HG02973 (cell line): ENCODE data around the gene ATP6V1G2.
"Not testable (repeated sequence)": the region's sequence is repeated elsewhere in the genome, so short reads cannot be mapped to it uniquely, and the experiment has no call there.

ENCODE experiments used
- ATAC-seq: cut with Tn5 transposase; IDR thresholded peaks from one replicate; pipeline ENCODE4 v1.9.1; 2021; ENCODE audit warnings: moderate library complexity; ENCODE audit not compliant: unreplicated experiment

Gene ATP6V1G2

DNA sequence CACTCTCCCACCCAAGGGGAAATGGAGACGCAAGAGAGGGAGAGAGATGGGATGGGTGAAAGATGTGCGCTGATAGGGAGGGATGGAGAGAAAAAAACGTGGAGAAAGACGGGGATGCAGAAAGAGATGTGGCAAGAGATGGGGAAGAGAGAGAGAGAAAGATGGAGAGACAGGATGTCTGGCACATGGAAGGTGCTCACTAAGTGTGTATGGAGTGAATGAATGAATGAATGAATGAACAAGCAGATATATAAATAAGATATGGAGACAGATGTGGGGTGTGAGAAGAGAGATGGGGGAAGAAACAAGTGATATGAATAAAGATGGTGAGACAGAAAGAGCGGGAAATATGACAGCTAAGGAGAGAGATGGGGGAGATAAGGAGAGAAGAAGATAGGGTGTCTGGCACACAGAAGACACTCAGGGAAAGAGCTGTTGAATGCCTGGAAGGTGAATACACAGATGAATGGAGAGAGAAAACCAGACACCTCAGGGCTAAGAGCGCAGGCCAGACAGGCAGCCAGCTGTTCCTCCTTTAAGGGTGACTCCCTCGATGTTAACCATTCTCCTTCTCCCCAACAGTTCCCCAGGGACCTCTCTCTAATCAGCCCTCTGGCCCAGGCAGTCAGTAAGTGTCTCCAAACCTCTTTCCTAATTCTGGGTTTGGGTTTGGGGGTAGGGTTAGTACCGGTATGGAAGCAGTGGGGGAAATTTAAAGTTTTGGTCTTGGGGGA is 29.7 kb upstream of the ATP6V1G2 start:
- no peak for ATAC-seq

DNA sequence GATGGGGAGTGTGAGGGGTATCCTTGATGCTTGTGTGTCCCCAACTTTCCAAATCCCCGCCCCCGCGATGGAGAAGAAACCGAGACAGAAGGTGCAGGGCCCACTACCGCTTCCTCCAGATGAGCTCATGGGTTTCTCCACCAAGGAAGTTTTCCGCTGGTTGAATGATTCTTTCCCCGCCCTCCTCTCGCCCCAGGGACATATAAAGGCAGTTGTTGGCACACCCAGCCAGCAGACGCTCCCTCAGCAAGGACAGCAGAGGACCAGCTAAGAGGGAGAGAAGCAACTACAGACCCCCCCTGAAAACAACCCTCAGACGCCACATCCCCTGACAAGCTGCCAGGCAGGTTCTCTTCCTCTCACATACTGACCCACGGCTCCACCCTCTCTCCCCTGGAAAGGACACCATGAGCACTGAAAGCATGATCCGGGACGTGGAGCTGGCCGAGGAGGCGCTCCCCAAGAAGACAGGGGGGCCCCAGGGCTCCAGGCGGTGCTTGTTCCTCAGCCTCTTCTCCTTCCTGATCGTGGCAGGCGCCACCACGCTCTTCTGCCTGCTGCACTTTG is 29.0 kb upstream of the ATP6V1G2 start, which contains the start of gene TNF:
TSS of gene TNF (plus strand) at position 231 of the 567 bp plus-strand sequence. CDS start at position 408, 177 bp downstream.
- no peak for ATAC-seq

DNA sequence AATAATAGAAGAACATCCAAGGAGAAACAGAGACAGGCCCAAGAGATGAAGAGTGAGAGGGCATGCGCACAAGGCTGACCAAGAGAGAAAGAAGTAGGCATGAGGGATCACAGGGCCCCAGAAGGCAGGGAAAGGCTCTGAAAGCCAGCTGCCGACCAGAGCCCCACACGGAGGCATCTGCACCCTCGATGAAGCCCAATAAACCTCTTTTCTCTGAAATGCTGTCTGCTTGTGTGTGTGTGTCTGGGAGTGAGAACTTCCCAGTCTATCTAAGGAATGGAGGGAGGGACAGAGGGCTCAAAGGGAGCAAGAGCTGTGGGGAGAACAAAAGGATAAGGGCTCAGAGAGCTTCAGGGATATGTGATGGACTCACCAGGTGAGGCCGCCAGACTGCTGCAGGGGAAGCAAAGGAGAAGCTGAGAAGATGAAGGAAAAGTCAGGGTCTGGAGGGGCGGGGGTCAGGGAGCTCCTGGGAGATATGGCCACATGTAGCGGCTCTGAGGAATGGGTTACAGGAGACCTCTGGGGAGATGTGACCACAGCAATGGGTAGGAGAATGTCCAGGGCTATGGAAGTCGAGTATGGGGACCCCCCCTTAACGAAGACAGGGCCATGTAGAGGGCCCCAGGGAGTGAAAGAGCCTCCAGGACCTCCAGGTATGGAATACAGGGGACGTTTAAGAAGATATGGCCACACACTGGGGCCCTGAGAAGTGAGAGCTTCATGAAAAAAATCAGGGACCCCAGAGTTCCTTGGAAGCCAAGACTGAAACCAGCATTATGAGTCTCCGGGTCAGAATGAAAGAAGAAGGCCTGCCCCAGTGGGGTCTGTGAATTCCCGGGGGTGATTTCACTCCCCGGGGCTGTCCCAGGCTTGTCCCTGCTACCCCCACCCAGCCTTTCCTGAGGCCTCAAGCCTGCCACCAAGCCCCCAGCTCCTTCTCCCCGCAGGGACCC is 28.0 kb upstream of the ATP6V1G2 start:
- no peak for ATAC-seq

DNA sequence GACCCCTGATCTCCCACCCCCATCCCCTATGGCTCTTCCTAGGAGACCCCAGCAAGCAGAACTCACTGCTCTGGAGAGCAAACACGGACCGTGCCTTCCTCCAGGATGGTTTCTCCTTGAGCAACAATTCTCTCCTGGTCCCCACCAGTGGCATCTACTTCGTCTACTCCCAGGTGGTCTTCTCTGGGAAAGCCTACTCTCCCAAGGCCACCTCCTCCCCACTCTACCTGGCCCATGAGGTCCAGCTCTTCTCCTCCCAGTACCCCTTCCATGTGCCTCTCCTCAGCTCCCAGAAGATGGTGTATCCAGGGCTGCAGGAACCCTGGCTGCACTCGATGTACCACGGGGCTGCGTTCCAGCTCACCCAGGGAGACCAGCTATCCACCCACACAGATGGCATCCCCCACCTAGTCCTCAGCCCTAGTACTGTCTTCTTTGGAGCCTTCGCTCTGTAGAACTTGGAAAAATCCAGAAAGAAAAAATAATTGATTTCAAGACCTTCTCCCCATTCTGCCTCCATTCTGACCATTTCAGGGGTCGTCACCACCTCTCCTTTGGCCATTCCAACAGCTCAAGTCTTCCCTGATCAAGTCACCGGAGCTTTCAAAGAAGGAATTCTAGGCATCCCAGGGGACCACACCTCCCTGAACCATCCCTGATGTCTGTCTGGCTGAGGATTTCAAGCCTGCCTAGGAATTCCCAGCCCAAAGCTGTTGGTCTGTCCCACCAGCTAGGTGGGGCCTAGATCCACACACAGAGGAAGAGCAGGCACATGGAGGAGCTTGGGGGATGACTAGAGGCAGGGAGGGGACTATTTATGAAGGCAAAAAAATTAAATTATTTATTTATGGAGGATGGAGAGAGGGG is 27.1 kb upstream of the ATP6V1G2 start:
- ATAC-seq: no peak

DNA sequence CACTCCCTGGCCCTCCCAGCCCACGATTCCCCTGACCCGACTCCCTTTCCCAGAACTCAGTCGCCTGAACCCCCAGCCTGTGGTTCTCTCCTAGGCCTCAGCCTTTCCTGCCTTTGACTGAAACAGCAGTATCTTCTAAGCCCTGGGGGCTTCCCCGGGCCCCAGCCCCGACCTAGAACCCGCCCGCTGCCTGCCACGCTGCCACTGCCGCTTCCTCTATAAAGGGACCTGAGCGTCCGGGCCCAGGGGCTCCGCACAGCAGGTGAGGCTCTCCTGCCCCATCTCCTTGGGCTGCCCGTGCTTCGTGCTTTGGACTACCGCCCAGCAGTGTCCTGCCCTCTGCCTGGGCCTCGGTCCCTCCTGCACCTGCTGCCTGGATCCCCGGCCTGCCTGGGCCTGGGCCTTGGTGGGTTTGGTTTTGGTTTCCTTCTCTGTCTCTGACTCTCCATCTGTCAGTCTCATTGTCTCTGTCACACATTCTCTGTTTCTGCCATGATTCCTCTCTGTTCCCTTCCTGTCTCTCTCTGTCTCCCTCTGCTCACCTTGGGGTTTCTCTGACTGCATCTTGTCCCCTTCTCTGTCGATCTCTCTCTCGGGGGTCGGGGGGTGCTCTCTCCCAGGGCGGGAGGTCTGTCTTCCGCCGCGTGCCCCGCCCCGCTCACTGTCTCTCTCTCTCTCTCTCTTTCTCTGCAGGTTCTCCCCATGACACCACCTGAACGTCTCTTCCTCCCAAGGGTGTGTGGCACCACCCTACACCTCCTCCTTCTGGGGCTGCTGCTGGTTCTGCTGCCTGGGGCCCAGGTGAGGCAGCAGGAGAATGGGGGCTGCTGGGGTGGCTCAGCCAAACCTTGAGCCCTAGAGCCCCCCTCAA is 25.9 kb upstream of the ATP6V1G2 start, which contains the start of gene LTA:
TSS of gene LTA (plus strand) at position 249 of the 871 bp plus-strand sequence. CDS start at position 703, 454 bp downstream.
- peak; percentile 33 for ATAC-seq

DNA sequence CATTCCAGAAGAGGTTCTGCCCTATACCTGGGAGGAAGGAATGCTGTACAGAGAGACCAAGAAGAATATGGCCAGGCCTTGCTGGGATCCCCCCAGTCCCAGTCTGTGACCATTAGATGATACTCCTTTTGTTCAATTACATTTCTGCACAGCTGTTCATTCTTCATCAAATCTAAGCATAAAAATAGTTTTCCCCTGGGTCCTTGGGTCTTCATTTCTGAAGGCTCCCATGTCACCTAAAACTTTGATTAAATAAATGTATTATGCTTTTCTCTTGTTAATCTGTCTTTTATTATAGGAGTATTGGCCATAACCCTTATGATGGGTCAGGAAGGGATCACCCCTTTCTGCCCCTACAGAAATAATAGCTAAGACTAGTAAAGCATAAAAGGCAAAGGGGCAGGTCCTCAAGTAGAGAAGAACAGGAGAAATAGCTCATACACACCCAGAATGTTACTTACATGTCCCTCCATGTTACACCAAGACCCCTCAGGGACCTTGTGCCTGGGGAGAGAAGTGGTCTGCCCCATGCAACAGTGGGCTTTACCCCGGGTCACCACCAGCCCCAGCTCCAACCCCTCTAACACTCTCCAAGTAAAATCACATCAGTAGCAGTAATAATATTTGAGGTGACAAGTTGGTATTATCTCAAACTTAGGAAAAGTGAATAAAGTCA is 23.6 kb upstream of the ATP6V1G2 start:
- no peak for ATAC-seq

DNA sequence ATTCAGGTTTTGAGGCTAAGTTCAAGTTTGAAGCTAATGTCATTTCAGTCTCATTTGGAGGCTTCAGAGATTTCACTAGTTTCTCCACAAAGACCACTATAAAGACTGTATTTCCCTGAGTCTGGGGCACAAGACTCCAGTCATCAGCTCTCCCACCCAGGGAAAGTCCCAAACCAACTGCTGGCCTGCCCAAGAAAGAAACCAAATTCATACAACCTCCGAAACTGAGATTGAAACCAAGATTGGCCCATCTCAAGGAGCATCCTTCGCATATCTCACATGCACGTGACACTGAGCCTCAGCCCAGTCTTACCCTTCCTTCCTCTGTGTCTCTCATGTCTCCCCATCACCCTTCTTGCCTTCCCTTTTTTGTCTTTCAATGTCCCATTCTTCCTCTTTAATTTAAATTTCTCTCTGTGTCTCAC is 22.1 kb upstream of the ATP6V1G2 start:
- peak; percentile 57 for ATAC-seq

DNA sequence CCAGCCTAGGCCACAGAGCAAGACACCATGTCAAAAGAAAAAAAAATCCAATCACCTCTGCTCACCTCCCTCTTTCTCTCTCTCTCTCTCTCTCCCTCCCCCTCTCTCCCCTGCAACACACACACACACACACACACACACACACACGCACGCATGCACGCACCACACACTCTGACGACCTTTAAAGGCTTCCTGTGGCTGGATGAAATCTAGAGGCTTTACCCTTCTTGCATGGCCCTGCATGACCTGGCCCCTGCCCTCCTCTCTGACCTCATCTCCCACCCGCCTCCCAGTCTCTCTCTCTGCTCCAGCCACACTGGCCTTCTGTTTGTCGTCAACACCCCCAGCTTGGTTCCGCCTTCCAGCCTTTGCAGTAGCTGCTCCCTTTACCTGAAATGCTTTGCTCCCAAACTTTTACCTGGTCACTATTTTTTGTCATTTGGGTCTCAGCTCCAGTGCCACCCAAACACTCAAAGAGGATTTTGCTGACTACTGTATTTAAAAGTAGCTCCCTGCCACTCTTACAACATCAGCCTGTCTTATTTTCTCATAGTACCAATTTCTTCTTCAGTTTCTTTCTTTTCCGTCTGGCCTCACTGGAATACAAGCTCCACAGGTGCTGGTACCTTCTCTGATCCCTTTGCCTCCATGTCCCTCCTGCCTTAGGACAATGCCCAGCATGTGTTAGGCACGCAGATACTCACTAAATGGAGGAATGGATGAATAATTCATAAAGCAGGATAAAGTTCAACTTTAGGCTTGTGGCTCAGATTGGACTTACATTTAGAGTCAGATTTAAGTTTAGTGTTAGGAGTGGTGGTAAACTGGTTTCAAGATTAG is 21.3 kb upstream of the ATP6V1G2 start:
- ATAC-seq: no peak

DNA sequence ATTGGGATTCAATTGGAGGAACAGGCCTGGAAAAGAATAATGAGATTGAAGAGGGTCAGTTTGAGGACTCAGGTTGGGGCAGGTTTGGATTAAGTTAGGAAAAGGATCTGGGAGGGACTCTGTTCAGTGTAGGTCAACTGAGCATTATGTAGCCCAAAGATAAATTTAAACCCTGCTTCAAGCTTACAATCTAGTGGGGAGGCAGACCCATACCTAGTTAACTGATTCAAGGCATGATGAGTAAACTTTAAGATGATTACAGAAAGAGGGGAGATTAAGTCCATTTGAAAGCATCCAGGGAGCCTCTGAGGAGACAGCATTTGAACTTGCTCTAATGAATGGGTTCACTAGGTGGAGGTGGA is 14.3 kb upstream of the ATP6V1G2 start:
- no peak for ATAC-seq

DNA sequence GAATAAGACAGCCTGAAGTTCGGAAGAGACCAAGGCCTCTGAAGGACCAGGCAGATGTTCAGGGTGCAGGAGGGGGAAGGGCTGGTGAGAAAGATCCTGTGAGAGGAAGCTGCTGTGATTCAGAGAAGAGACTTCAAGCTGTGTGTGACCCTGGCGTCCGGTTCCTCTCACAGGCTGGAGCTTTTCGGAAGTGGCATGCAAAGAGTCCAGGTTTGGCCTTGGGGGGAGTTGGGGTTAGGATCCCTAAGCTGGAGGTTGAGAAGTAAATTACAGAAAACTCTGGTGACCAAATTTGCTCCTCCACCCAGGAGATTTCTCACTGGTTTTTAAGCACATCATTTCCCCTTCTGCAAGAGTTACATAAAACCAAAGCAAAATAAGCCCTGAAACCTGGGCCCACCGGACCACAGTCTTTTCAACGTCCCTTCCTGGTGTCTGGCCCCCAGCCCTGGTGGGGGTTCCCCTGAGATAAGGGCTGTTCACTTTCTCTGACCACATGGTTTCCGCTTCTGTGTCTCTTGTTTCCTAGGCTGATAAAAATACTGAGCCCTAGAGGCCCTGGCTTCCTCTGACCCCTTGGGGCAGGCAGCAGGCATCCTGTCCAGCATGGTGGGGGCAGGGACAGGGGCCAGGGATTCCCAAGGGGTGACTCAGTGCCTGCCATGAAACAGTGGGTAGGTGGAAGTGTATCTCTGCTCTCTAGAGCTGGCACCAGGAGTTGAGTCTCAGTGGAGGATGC is 13.7 kb upstream of the ATP6V1G2 start:
- ATAC-seq: peak; percentile 50

DNA sequence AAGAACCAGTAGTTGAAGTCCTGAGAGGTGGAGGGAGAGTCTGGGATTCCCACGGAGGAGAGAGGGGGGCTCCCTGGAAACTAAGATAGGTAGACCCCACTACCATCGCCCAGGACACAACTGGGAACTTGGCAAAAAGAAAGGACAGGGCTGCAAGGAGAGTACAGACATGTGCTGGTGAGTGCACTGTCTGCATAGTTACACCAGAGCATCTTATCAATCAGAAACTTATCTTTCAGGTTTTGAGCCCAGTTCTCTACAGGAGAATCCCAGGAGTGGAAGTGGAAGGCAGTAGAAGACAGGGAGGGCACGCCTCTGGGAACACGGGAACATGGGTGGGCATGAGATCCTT is 13.2 kb upstream of the ATP6V1G2 start:
- ATAC-seq: no peak

DNA sequence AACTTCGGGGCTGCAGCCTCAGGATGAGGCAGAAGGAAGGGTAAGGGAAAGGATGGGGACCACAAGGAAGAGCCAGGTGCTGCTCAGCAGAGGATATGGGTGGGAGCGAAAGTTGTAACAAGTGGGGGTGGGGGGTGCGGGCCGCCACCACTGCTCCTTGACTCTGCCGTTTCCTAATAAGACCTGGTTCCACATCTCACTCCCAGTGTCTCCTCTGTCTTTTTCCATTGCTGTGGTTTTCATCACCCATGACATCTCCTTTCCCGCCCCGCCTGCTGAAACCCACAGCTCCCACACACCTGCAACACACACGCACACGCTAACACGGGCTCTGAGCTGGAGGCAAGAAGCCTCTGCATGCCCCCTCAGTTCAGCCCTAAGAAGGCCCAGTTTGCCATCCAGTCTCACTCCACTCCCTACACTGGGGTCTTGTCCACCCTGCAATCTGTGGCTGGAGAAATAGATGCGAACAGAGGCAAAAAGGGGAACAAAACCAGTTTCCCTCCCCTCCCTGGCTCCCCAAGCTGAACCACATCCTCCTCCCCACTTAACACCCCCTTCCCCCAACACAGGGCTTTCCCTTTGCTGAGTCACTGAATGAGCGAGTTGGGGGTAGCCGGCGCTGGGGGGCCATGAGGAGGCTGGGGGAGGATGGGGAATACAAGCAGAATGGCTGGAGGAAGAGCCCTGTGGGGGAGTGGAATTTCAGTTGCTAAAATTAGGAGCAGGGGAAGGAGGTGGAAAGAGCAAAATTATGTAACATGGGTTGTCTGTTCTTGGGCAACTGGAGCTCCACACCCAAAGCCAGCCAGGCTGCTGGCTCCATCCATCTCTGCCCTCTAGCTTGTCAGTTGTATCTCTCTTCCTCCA is 12.5 kb upstream of the ATP6V1G2 start:
- ATAC-seq: no peak

DNA sequence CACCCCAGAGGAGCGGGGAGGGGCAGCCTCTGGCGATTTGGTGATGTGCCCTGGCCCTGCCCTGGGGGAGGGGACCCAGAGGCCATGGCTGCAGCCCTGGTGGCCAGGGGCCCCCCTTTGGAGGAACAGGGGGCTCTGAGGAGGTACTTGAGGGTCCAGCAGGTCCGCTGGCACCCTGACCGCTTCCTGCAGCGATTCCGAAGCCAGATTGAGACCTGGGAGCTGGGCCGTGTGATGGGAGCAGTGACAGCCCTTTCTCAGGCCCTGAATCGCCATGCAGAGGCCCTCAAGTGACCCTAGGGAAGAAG is 11.9 kb upstream of the ATP6V1G2 start:
- no peak for ATAC-seq

DNA sequence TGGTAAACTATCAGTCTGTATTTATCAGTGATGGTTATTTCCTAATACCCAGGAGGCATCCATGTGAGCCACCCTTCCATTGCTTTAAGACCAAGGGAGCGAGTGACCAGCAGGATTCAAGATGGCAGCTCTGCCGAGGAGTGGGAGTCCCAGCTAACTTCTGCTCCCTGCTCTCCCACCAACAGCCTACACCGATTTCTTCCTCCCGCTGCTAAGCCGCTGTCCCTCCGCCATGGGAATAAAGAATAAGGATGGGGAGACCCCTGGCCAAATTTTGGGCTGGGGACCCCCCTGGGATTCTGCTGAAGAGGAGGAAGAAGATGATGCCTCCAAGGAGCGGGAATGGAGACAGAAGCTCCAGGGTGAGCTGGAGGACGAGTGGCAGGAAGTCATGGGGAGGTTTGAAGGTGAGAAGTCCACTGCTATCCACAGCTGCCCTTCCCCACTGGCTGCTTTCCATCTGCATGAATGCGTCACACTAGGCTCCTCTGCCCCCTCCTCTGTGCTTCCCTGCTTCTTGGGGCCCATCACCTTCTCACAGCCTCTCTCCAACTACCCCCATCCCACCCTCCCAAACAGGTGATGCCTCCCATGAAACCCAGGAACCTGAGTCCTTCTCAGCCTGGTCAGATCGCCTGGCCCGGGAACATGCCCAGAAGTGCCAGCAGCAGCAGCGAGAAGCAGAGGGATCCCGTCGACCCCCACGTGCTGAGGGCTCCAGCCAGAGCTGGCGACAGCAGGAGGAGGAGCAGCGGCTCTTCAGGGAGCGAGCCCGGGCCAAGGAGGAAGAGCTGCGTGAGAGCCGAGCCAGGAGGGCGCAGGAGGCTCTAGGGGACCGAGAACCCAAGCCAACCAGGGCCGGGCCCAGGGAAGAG is 11.3 kb upstream of the ATP6V1G2 start:
- ATAC-seq: no peak

DNA sequence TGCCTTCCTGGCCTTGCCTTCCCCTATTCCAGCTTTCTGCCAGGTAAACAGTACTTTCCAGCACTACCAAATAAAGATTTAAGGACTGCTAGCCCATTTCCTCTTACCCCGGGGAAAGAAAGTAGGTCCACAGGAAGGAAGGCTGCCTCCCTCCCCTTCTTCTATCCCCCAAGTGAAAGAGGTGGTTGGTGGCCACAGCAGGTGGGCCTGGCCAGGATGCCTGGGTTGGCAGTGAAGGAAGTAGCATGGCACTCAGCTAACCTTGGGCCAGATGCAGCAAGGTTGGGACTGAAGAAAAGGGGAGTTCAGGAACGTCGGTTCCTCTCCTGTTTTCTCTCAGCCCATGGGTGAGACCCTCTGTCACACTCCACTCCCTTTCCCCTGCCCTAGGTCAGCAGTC is 9.9 kb upstream of the ATP6V1G2 start:
- no peak for ATAC-seq

DNA sequence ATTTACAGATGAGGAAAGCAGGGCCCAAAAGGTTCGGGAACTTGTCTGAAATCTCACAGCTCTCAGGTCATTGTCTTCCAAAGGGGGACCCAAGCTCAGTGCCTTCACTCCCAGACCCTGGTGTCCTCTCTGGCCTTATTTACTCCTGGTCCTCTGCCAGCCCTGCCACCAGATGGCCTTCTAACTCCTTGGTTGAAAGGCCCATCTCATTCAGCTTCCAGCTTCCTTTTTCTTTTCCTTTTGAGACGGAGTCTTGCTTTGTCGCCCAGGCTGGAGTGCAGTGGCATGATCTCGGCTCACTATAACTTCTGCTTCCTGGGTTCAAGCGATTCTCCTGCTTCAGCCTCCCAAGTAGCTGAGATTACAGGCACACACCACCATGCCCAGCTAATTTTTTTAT is 5.0 kb upstream of the ATP6V1G2 start:
- not testable (repeated sequence) for ATAC-seq
